ENCODE results near the gene CEP162. TPM values are rescaled to one million over a fixed set of nuclear protein-coding genes. Genes with fewer than 3 reads are reported as not detected.
A peak's percentile ranks its signal among the peaks of the same experiment; 100 is the strongest.
"Not testable (repeated sequence)": the region's sequence is repeated elsewhere in the genome, so short reads cannot be mapped to it uniquely, and the experiment has no call there.

Gene CEP162
- total RNA-seq, 6 experiments from 2014 or later, result 1.7 to 3.8 (median 2.5) TPM

GRCh38 chr6:84253380-84253779 lies 25.9 kb upstream of the CEP162 start:
- no peaks in the 10 kb centered on the region for H3K4me1 ChIP-seq
- TF ChIP-seq POLR2A (IDR thresholded peaks at IDR 0.05) (no peak), CTCF (IDR thresholded peaks at IDR 0.05) (no peak)
- intact Hi-C loops (cut with DNase I), result no loop called here
- no peaks in the 10 kb centered on the region for H3K9me3 ChIP-seq
- DNase-seq (no peak), ATAC-seq (peak in 2 of 4 donors; percentile 44 to 69)
- no peak overlapping the region for H3K27ac ChIP-seq
- H3K27me3 ChIP-seq, result no peaks in the 10 kb centered on the region
- no peak overlapping the region for H3K4me3 ChIP-seq
- H3K36me3 ChIP-seq, result no peaks in the 10 kb centered on the region
- WGBS (ENCODE audit: insufficient coverage, low coverage, low lambda C conversion rate, missing lambda C conversion rate), result 67% methylated on average over 3 of the region's 3 CpGs

DNA sequence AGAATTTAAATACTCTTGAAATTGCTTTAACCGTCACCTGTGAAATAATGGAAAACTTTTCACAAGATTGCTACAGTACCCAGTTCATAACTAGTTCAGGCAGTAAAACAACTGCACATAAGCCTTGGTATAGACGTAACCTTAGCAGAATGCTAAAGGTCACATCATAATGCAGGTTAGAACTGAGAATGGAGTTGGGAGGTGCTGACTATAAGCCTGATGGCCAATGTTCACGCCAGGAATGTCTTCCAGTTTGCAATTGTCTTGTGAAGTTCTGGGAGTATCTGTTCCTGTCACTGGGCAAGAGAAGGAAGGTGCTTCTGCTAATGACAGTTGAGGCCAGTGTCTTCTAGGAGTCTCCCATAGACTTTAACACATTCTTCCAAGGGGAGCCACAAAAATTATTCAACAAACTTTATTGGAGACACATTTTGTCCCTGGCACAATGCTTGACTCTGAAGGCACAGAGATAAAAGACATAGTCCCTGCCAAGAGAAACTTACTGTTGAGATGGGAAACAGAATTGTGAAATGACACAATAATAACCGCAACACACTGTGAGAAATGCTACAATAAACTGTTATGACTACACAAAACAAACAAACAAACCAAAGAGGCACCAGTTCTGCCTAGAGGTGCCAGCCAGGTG lies 24.6 kb upstream of the CEP162 start:
- no peaks in the 10 kb centered on the region for H3K9me3 ChIP-seq
- H3K4me3 ChIP-seq, result no peak overlapping the region
- H3K27ac ChIP-seq, result no peak overlapping the region
- DNase-seq (no peak), ATAC-seq (peak in 3 of 4 donors; percentile 40 to 80 (median 47))
- H3K36me3 ChIP-seq, result no peaks in the 10 kb centered on the region
- no peaks in the 10 kb centered on the region for H3K27me3 ChIP-seq
- WGBS (ENCODE audit: insufficient coverage, low coverage, low lambda C conversion rate, missing lambda C conversion rate), result 74% methylated on average over 4 of the region's 4 CpGs
- TF ChIP-seq POLR2A (IDR thresholded peaks at IDR 0.05) (no peak), CTCF (IDR thresholded peaks at IDR 0.05) (no peak)
- intact Hi-C loops (cut with DNase I), result no loop called here
- no peaks in the 10 kb centered on the region for H3K4me1 ChIP-seq

- WGBS (ENCODE audit: insufficient coverage, low coverage, low lambda C conversion rate, missing lambda C conversion rate), result 68% methylated on average over 3 of the region's 3 CpGs
- intact Hi-C loops (cut with DNase I), result no loop called here
- H3K27ac ChIP-seq, result no peak overlapping the region
- TF ChIP-seq POLR2A (IDR thresholded peaks at IDR 0.05), result no peak
- H3K9me3 ChIP-seq, result no peaks in the 10 kb centered on the region
- no peaks in the 10 kb centered on the region for H3K4me1 ChIP-seq
- no peaks in the 10 kb centered on the region for H3K36me3 ChIP-seq
- no peaks in the 10 kb centered on the region for H3K27me3 ChIP-seq
- DNase-seq (no peak), ATAC-seq (no peak)
- no peak overlapping the region for H3K4me3 ChIP-seq
Observed at GRCh38 chr6:84249724-84250123, 22.3 kb upstream of the CEP162 start.

GRCh38 chr6:84244416-84245081 lies 17.1 kb upstream of the CEP162 start:
- H3K4me3 ChIP-seq; H3K36me3 ChIP-seq; intact Hi-C loops (cut with DNase I); H3K27ac ChIP-seq; ATAC-seq; H3K4me1 ChIP-seq; H3K9me3 ChIP-seq; H3K27me3 ChIP-seq: not testable (repeated sequence)
- WGBS (ENCODE audit: insufficient coverage, low coverage, low lambda C conversion rate, missing lambda C conversion rate), result 60% methylated on average over 2 of the region's 51 CpGs
- peak in 1 of 3 donors; percentile 48 for DNase-seq

DNA sequence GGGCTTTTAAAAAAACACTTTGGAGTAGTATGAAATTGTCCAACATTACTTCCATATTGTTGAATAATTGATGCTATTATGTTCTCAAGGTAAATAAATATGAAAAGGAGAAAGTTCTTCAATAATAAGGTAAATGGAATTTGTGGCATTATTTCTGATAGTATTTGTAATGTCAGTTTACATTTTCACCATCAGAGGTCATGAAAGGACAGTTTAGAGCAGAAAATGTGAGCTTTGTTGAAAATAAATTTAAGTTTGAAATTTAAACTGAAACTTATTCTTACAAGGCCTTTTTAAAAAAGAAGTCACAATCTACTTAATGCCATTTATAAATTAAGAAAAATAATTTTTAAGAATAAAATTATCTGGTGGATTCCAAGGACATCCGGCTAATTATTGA lies 15.8 kb upstream of the CEP162 start:
- H3K27me3 ChIP-seq, result no peaks in the 10 kb centered on the region
- H3K4me3 ChIP-seq, result no peak overlapping the region
- intact Hi-C loops (cut with DNase I), result no loop called here
- peak; percentile 28 to 44 (median 35) for TF ChIP-seq CTCF (IDR thresholded peaks at IDR 0.05)
- no peak for TF ChIP-seq POLR2A (IDR thresholded peaks at IDR 0.05)
- ATAC-seq (peak in 3 of 4 donors; percentile 62 to 75 (median 63)), DNase-seq (no peak)
- WGBS (ENCODE audit: insufficient coverage, low coverage, low lambda C conversion rate, missing lambda C conversion rate), result 15% methylated on average over 1 of the region's 1 CpG
- H3K27ac ChIP-seq, result no peak overlapping the region
- H3K9me3 ChIP-seq, result no peaks in the 10 kb centered on the region
- H3K4me1 ChIP-seq, result no peaks in the 10 kb centered on the region
- no peaks in the 10 kb centered on the region for H3K36me3 ChIP-seq

Data from right lobe of liver (tissue), 6 donors.